Esophagus muscularis mucosa (tissue), 3 donors: ENCODE data around the gene ABI3BP.

Experiments used
- CTCF ChIP-seq, 3 experiments: fragments of 200-600 bp in 2 of 3; fragments of 450-650 bp in 1 of 3; sonication (generic) in 2 of 3; IDR thresholded peaks; one replicate each; pipeline ENCODE4 v1.5.1; 2017 to 2019; ENCODE audit warnings: antibody characterized with exemption in 3 of 3, mild to moderate bottlenecking in 2 of 3, moderate library complexity in 1 of 3
- POLR2A ChIP-seq: fragments of 450-650 bp; IDR thresholded peaks from one replicate; pipeline ENCODE4 v1.6.1; 2017; ENCODE audit warnings: antibody characterized with exemption, moderate library complexity, mild to moderate bottlenecking, low read depth
- POLR2AphosphoS5 ChIP-seq, 2 donors: sonication (generic); formaldehyde crosslinking; IDR thresholded peaks; one replicate each; pipeline ENCODE4 v1.6.1; 2017; ENCODE audit warnings: antibody characterized with exemption in 2 of 2

DNA sequence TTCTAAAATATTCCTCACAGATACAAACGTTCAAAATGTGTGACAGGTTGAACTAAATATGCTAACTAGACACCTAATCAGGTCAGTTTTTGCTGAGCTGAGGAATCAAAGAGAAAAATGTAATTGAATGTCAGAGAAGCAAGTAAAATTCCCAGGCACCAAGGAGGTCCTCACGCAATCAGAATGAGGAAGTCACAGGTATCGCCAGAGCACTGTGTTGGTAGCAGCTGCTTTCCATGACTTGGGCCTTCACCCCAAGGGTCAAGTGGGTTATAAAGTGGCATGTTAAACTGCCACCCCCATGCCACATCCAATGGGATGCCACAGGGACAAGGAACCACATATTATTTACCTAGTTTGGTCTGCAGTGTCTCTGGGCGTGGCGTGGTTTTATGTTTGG lies 158.9 kb downstream of the ABI3BP start:
- TF ChIP-seq POLR2AphosphoS5 (IDR thresholded peaks at IDR 0.05): no peak
- TF ChIP-seq CTCF (IDR thresholded peaks at IDR 0.05): no peak
- TF ChIP-seq POLR2A: no peak
